ENCODE results near the gene DMBT1.

DMBT1 gene

DNA sequence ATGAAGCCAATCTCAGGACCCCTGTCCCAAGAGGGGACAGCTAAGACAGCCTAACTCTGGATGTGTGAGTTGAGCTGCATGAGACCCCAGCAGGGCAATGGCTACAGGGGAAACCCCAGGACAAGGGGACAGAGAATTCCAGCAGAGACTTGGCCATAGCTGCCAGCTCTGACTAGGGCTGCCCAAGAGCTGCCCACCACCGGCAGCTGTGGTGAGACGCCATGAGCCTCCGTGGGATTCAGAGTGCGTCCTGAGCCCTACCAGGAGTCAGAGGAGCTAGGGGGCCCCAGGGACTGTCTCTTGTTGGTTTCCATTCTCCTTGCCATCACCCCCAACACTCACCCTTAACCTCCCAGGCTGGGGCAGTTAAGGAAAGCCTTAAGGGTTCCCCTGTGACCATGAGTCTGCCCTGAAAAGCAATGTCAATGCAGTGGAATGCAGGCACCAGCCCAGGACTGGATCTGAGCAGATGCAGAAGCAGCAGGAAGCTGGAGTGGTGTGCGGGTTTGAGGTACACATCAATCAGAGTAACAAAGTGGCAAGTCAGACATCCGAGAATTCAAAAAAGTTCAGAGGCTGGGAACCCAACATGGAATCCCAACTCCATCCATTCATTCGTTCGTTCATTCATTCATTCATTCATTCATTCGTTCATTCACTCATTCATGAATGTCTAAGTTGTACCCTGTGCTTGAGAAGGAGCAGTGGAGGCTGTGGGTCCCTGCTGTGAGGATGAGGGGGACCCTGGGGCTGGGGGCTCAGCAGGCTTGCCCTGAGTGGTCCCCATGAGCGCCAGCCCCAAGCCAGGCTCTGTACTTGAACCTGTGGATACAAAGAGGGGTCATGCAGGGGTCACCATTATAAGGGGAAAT, 86.2 kb downstream of the DMBT1 start:
- Histone ChIP-seq H2BK120ac (ENCODE audit: low read depth, low read length) (no peak overlapping the region), H4K8ac (ENCODE audit: low read depth, low read length) (no peak overlapping the region), H3K4ac (ENCODE audit: low read length) (no peak overlapping the region), H3K9me3 (replicated peaks in 1 of 2; ENCODE audit: control insufficient read depth in 2 of 2, insufficient read depth in 1 of 2, low read depth in 1 of 2, low read length in 2 of 2) (no peaks in the 10 kb centered on the region), H2BK5ac (ENCODE audit: low read length) (no peak overlapping the region), H3K18ac (ENCODE audit: low read length) (no peak overlapping the region), H2AFZ (ENCODE audit: low read length) (no peak overlapping the region), H3K79me1 (ENCODE audit: low read depth, low read length) (no peaks in the 10 kb centered on the region), H2AK5ac (ENCODE audit: low read depth, low read length) (no peak overlapping the region), H3K36me3 (replicated peaks in 1 of 2; ENCODE audit: control insufficient read depth in 2 of 2, insufficient read depth in 2 of 2, low read length in 2 of 2) (no peaks in the 10 kb centered on the region), H3K23ac (ENCODE audit: low read depth, low read length, poor library complexity) (no peak overlapping the region), H2BK15ac (ENCODE audit: low read length) (no peak overlapping the region), H3K27ac (replicated peaks; ENCODE audit: low read length) (no peak overlapping the region), H4K91ac (ENCODE audit: low read depth, low read length, poor library complexity) (no peak overlapping the region), H3K27me3 (ENCODE audit: control insufficient read depth in 3 of 3, insufficient read depth in 3 of 3, low read depth in 1 of 3, low read length in 3 of 3) (no peaks in the 10 kb centered on the region), H3K14ac (ENCODE audit: low read length) (no peak overlapping the region), H3K4me1 (ENCODE audit: control insufficient read depth in 2 of 2, insufficient read depth in 1 of 2, low read depth in 1 of 2, low read length in 2 of 2) (peaks cover 0 to 1% of the 10 kb centered on the region in 2 donors), H3K4me3 (ENCODE audit: low read length in 2 of 2) (no peak overlapping the region), H3K4me2 (ENCODE audit: insufficient read depth, low read length, poor library complexity, severe bottlenecking) (no peak overlapping the region), H2BK12ac (ENCODE audit: low read length) (no peak overlapping the region), H3K9ac (ENCODE audit: low read depth, low read length, poor library complexity) (peak overlapping the region; percentile 9)
- no peak for DNase-seq (ENCODE audit: low spot score)
- WGBS, 2 donors (ENCODE audit: extremely low coverage in 2 of 2, insufficient read length in 2 of 2, insufficient replicate concordance in 1 of 2), result no CpG with 5 or more reads among the region's 10 CpGs

DNA sequence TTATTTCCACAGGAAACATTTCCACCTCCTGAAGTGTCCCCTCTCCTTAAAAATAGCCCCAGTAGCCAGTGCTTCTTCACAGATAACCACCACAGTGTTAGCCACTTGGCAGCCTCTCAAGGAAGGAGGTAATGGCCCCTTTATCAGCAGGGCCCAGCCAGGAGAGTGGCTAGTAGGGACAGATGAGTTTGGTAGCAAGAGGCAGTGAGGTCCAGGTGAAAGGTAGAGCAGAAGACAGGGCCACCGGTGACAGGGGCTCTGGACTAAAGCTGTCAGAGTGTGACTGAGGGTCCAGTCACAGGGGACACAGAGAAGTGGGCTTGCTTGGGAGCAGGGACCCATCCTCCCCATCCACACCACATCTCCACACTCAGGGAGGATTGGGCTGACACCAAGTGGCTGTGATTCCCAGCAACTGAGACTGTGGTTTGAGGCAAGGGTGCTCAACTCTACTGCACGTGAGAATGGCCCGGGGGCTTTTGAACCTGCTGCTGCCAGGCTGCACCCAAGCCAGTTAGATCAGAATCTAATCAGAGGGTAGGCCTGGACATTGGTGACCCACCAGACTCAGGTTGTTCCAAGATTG, 86.9 kb downstream of the DMBT1 start:
- Histone ChIP-seq H3K27ac (replicated peaks; ENCODE audit: low read length) (no peak overlapping the region), H3K14ac (ENCODE audit: low read length) (no peak overlapping the region), H2BK5ac (ENCODE audit: low read length) (no peak overlapping the region), H3K36me3 (replicated peaks in 1 of 2; ENCODE audit: control insufficient read depth in 2 of 2, insufficient read depth in 2 of 2, low read length in 2 of 2) (no peaks in the 10 kb centered on the region), H2BK120ac (ENCODE audit: low read depth, low read length) (no peak overlapping the region), H3K4me2 (ENCODE audit: insufficient read depth, low read length, poor library complexity, severe bottlenecking) (no peak overlapping the region), H2AFZ (ENCODE audit: low read length) (no peak overlapping the region), H2BK12ac (ENCODE audit: low read length) (no peak overlapping the region), H3K79me1 (ENCODE audit: low read depth, low read length) (no peaks in the 10 kb centered on the region), H3K23ac (ENCODE audit: low read depth, low read length, poor library complexity) (no peak overlapping the region), H2BK15ac (ENCODE audit: low read length) (no peak overlapping the region), H2AK5ac (ENCODE audit: low read depth, low read length) (no peak overlapping the region), H3K9me3 (replicated peaks in 1 of 2; ENCODE audit: control insufficient read depth in 2 of 2, insufficient read depth in 1 of 2, low read depth in 1 of 2, low read length in 2 of 2) (no peaks in the 10 kb centered on the region), H3K18ac (ENCODE audit: low read length) (no peak overlapping the region), H4K91ac (ENCODE audit: low read depth, low read length, poor library complexity) (no peak overlapping the region), H3K4me1 (ENCODE audit: control insufficient read depth in 2 of 2, insufficient read depth in 1 of 2, low read depth in 1 of 2, low read length in 2 of 2) (peaks cover 0 to 1% of the 10 kb centered on the region in 2 donors), H3K4ac (ENCODE audit: low read length) (no peak overlapping the region), H3K27me3 (ENCODE audit: control insufficient read depth in 3 of 3, insufficient read depth in 3 of 3, low read depth in 1 of 3, low read length in 3 of 3) (peaks cover 0 to under 1% (median 0%) of the 10 kb centered on the region in 3 experiments), H3K4me3 (ENCODE audit: low read length in 2 of 2) (no peak overlapping the region), H4K8ac (ENCODE audit: low read depth, low read length) (no peak overlapping the region), H3K9ac (ENCODE audit: low read depth, low read length, poor library complexity) (no peak overlapping the region)
- no peak for DNase-seq (ENCODE audit: low spot score)
- WGBS, 2 donors (ENCODE audit: extremely low coverage in 2 of 2, insufficient read length in 2 of 2, insufficient replicate concordance in 1 of 2), result no CpG with 5 or more reads among the region's 3 CpGs

DNA sequence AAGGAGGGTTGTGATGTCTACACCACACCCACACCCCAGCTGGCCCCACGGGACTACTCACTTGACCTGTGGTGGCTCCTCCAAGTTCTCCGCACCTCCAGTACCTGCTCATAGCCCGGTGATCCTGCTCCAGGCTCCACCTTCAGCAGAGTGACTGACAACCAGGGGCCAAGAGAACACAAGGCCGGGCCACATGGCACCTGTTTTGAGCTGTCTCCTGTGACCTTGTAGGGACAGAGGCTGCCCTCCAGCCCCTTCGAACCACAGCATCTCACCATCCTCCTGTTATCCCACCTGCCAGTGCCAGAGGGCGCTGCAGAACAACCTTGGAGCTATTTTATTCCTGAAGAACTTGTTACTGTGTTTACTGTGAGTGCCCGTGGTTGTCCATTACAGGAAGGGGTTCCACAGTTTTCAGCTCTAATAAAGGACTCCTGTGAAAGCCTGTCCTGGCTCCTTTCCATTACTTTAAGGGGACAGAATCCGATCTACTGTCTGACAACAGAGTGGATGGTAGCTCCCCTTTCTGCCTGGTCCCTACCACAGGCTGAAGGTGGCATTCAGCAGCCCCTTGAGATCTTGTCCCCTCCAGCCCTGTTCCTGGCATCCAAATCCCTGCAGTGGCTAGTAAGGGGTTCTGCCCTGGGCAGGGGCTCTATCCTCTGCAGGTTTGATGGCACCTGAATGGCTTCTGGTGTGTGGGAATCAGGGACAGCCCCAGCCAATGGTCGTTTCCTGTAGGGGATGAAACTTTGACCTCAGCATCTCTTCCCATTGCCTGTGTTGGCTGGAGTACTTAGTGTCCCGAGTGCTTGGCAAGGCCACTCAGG, 88.3 kb downstream of the DMBT1 start:
- Histone ChIP-seq H3K27ac (replicated peaks; ENCODE audit: low read length) (no peak overlapping the region), H2BK15ac (ENCODE audit: low read length) (no peak overlapping the region), H2AFZ (ENCODE audit: low read length) (peak overlapping the region; percentile 13), H3K27me3 (ENCODE audit: control insufficient read depth in 3 of 3, insufficient read depth in 3 of 3, low read depth in 1 of 3, low read length in 3 of 3) (peaks cover 0 to 2% (median 0%) of the 10 kb centered on the region in 3 experiments), H3K9me3 (replicated peaks in 1 of 2; ENCODE audit: control insufficient read depth in 2 of 2, insufficient read depth in 1 of 2, low read depth in 1 of 2, low read length in 2 of 2) (no peaks in the 10 kb centered on the region), H3K4ac (ENCODE audit: low read length) (no peak overlapping the region), H3K4me3 (ENCODE audit: low read length in 2 of 2) (no peak overlapping the region), H2BK5ac (ENCODE audit: low read length) (no peak overlapping the region), H4K91ac (ENCODE audit: low read depth, low read length, poor library complexity) (no peak overlapping the region), H2AK5ac (ENCODE audit: low read depth, low read length) (no peak overlapping the region), H4K8ac (ENCODE audit: low read depth, low read length) (no peak overlapping the region), H3K9ac (ENCODE audit: low read depth, low read length, poor library complexity) (no peak overlapping the region), H3K36me3 (replicated peaks in 1 of 2; ENCODE audit: control insufficient read depth in 2 of 2, insufficient read depth in 2 of 2, low read length in 2 of 2) (no peaks in the 10 kb centered on the region), H3K18ac (ENCODE audit: low read length) (peak overlapping the region; percentile 30), H3K23ac (ENCODE audit: low read depth, low read length, poor library complexity) (no peak overlapping the region), H3K4me2 (ENCODE audit: insufficient read depth, low read length, poor library complexity, severe bottlenecking) (no peak overlapping the region), H3K14ac (ENCODE audit: low read length) (no peak overlapping the region), H3K79me1 (ENCODE audit: low read depth, low read length) (no peaks in the 10 kb centered on the region), H3K4me1 (ENCODE audit: control insufficient read depth in 2 of 2, insufficient read depth in 1 of 2, low read depth in 1 of 2, low read length in 2 of 2) (peaks cover 0 to 1% of the 10 kb centered on the region in 2 donors), H2BK120ac (ENCODE audit: low read depth, low read length) (no peak overlapping the region), H2BK12ac (ENCODE audit: low read length) (no peak overlapping the region)
- WGBS, 2 donors (ENCODE audit: extremely low coverage in 2 of 2, insufficient read length in 2 of 2, insufficient replicate concordance in 1 of 2), result no CpG with 5 or more reads among the region's 10 CpGs
- DNase-seq (ENCODE audit: low spot score), result peak; percentile 65

DNA sequence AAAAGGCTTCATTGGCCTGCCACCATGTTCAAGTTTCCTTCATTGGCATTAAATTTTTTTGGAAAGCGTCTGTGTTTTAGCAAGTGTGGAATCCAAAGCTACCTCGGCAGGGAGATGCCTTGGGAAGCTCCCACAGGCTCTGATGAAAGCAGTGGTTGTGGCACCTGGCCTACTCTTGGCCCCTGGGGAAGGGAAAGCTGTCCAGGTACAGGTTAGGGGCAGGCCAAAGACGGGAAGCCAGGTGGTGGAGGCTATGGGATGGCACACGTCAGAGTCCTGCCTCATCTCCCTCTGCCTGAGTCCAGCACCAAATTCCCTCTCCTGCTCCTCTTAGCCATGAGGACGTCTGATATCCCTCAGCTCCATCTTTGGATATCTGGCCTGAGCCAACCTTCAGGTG, 89.3 kb downstream of the DMBT1 start:
- H3K9me3 ChIP-seq (replicated peaks in 1 of 2; ENCODE audit: control insufficient read depth in 2 of 2, insufficient read depth in 1 of 2, low read depth in 1 of 2, low read length in 2 of 2), result no peaks in the 10 kb centered on the region
- H2BK12ac ChIP-seq (ENCODE audit: low read length), result no peak overlapping the region
- no peak overlapping the region for H2BK120ac ChIP-seq (ENCODE audit: low read depth, low read length)
- no peak overlapping the region for H3K9ac ChIP-seq (ENCODE audit: low read depth, low read length, poor library complexity)
- H3K23ac ChIP-seq (ENCODE audit: low read depth, low read length, poor library complexity), result no peak overlapping the region
- H3K79me1 ChIP-seq (ENCODE audit: low read depth, low read length), result no peaks in the 10 kb centered on the region
- no peak overlapping the region for H2BK15ac ChIP-seq (ENCODE audit: low read length)
- no peak for DNase-seq (ENCODE audit: low spot score)
- no peak overlapping the region for H4K91ac ChIP-seq (ENCODE audit: low read depth, low read length, poor library complexity)
- no peak overlapping the region for H3K4me3 ChIP-seq (ENCODE audit: low read length in 2 of 2)
- H2AFZ ChIP-seq (ENCODE audit: low read length), result no peak overlapping the region
- peaks cover 0 to 2% (median 0%) of the 10 kb centered on the region in 3 experiments for H3K27me3 ChIP-seq (ENCODE audit: control insufficient read depth in 3 of 3, insufficient read depth in 3 of 3, low read depth in 1 of 3, low read length in 3 of 3)
- H3K4ac ChIP-seq (ENCODE audit: low read length), result no peak overlapping the region
- no peak overlapping the region for H3K14ac ChIP-seq (ENCODE audit: low read length)
- no peak overlapping the region for H2BK5ac ChIP-seq (ENCODE audit: low read length)
- no peak overlapping the region for H3K18ac ChIP-seq (ENCODE audit: low read length)
- no CpG with 5 or more reads among the region's 5 CpGs for WGBS, 2 donors (ENCODE audit: extremely low coverage in 2 of 2, insufficient read length in 2 of 2, insufficient replicate concordance in 1 of 2)
- H4K8ac ChIP-seq (ENCODE audit: low read depth, low read length), result no peak overlapping the region
- H3K4me1 ChIP-seq (ENCODE audit: control insufficient read depth in 2 of 2, insufficient read depth in 1 of 2, low read depth in 1 of 2, low read length in 2 of 2), result peaks cover 0 to 1% of the 10 kb centered on the region in 2 donors
- no peak overlapping the region for H3K27ac ChIP-seq (replicated peaks; ENCODE audit: low read length)
- no peak overlapping the region for H2AK5ac ChIP-seq (ENCODE audit: low read depth, low read length)
- no peak overlapping the region for H3K4me2 ChIP-seq (ENCODE audit: insufficient read depth, low read length, poor library complexity, severe bottlenecking)
- no peaks in the 10 kb centered on the region for H3K36me3 ChIP-seq (replicated peaks in 1 of 2; ENCODE audit: control insufficient read depth in 2 of 2, insufficient read depth in 2 of 2, low read length in 2 of 2)
